IMR-90 (cell line): Measurements from ENCODE around the gene CCSER2. TPM values are rescaled to one million over a fixed set of nuclear protein-coding genes. Genes with fewer than 3 reads are reported as not detected.

Source experiments
- ATAC-seq: fragments of 200-7000 bp; cut with Tn5 transposase; 2 replicates; pipeline ENCODE4 v1.9.1; 2020; ENCODE audit warnings: low read depth, mild to moderate bottlenecking, moderate library complexity
- BruUV-seq: library from RNA; stranded (reverse); fragments of 400-500 nt; replicated peaks from 2 replicates; lab custom pipeline; 2021; lab: Mats Ljungman, UMichigan
- CTCF ChIA-PET: fragments of 300-600 bp; formaldehyde crosslinking; extraction: SDS; loops from one replicate; lab custom pipeline; 2021; ENCODE audit warnings: antibody characterized with exemption; lab: Yijun Ruan, JAX
- POLR2A ChIA-PET: fragments of 300-600 bp; sonication (Branson Sonifier 250); formaldehyde crosslinking; loops from one replicate; lab custom pipeline; 2022; ENCODE audit warnings: antibody characterized with exemption; ENCODE audit not compliant: unreplicated experiment; lab: Charles Lee
- DNase-seq: peaks from one replicate; pipeline ENCODE4 v3.0.0; 2013
- H2AFZ ChIP-seq: replicated peaks from 2 replicates; pipeline ENCODE3; 2013; ENCODE audit warnings: low read length, mild to moderate bottlenecking; ENCODE audit not compliant: poor library complexity
- H2AK5ac ChIP-seq: 2 replicates; pipeline ENCODE4 v1.6.1; 2013; ENCODE audit warnings: low read depth, low read length, inconsistent platforms
- H2AK9ac ChIP-seq: replicated peaks from 2 replicates; pipeline ENCODE3; 2013; ENCODE audit warnings: mild to moderate bottlenecking, low read depth, low read length, moderate library complexity; ENCODE audit not compliant: poor library complexity
- H2BK120ac ChIP-seq: 2 replicates; pipeline ENCODE4 v1.6.1; 2013; ENCODE audit warnings: low read depth, low read length, inconsistent platforms
- H2BK15ac ChIP-seq: 3 replicates; pipeline ENCODE4 v1.6.1; 2013; ENCODE audit warnings: low read depth, low read length, inconsistent platforms
- H2BK20ac ChIP-seq: 2 replicates; pipeline ENCODE4 v1.6.1; 2013; ENCODE audit warnings: low read depth, mild to moderate bottlenecking, inconsistent platforms, low read length, moderate library complexity
- H2BK5ac ChIP-seq: 2 replicates; pipeline ENCODE4 v1.6.1; 2013; ENCODE audit warnings: mild to moderate bottlenecking, low read depth, low read length, inconsistent platforms; ENCODE audit not compliant: poor library complexity, severe bottlenecking
- H3K14ac ChIP-seq: replicated peaks from 2 replicates; pipeline ENCODE4 v1.6.1; 2013; ENCODE audit warnings: low read depth, low read length, inconsistent platforms
- H3K18ac ChIP-seq: 2 replicates; pipeline ENCODE4 v1.6.1; 2013; ENCODE audit warnings: low read depth, low read length, control low read depth
- H3K23ac ChIP-seq: 2 replicates; pipeline ENCODE4 v1.6.1; 2013; ENCODE audit warnings: low read depth, low read length, inconsistent platforms
- H3K27ac ChIP-seq: 2 replicates; pipeline ENCODE4 v1.5.1; 2013; ENCODE audit warnings: mild to moderate bottlenecking, control low read depth, low read length; ENCODE audit not compliant: insufficient read depth
- H3K27me3 ChIP-seq: 2 replicates; pipeline ENCODE4 v1.6.1; 2013; ENCODE audit warnings: low read length; ENCODE audit not compliant: control insufficient read depth, insufficient read depth
- H3K36me3 ChIP-seq: 2 replicates; pipeline ENCODE4 v1.6.1; 2013; ENCODE audit warnings: low read length, mixed read lengths; ENCODE audit not compliant: control insufficient read depth, insufficient read depth
- H3K4ac ChIP-seq: 2 replicates; pipeline ENCODE4 v1.6.1; 2013; ENCODE audit warnings: low read depth, low read length, inconsistent platforms
- H3K4me1 ChIP-seq: 2 replicates; pipeline ENCODE4 v1.6.1; 2013; ENCODE audit warnings: low read length, mixed read lengths; ENCODE audit not compliant: control insufficient read depth, insufficient read depth
- H3K4me2 ChIP-seq: 2 replicates; pipeline ENCODE4 v1.6.1; 2013; ENCODE audit warnings: low read depth, mild to moderate bottlenecking, control low read depth, low read length, moderate library complexity
- H3K4me3 ChIP-seq: 2 replicates; pipeline ENCODE4 v1.5.1; 2013; ENCODE audit warnings: low read depth, mild to moderate bottlenecking, control low read depth, low read length, moderate library complexity; ENCODE audit not compliant: insufficient read depth
- H3K56ac ChIP-seq: 2 replicates; pipeline ENCODE4 v1.6.1; 2013; ENCODE audit warnings: low read length, inconsistent platforms; ENCODE audit not compliant: insufficient read depth; ENCODE audit errors: extremely low read depth
- H3K79me1 ChIP-seq, 2 experiments: 2 replicates each; pipeline ENCODE4 v1.6.1; 2013; ENCODE audit warnings: low read length in 2 of 2, inconsistent platforms in 1 of 2, low read depth in 1 of 2
- H3K9ac ChIP-seq: 2 replicates; pipeline ENCODE4 v1.6.1; 2013; ENCODE audit warnings: low read depth, low read length, control low read depth
- H3K9me1 ChIP-seq: 2 replicates; pipeline ENCODE4 v1.6.1; 2013; ENCODE audit warnings: low read length, inconsistent platforms; ENCODE audit not compliant: insufficient read depth
- H3K9me3 ChIP-seq: 2 replicates; pipeline ENCODE4 v1.6.1; 2013; ENCODE audit warnings: low read length; ENCODE audit not compliant: control insufficient read depth, insufficient read depth
- H4K20me1 ChIP-seq: 2 replicates; pipeline ENCODE4 v1.6.1; 2013; ENCODE audit warnings: low read length, inconsistent platforms; ENCODE audit not compliant: insufficient read depth
- H4K5ac ChIP-seq: 2 replicates; pipeline ENCODE4 v1.6.1; 2013; ENCODE audit warnings: mild to moderate bottlenecking, low read depth, low read length, control low read depth
- H4K8ac ChIP-seq, 2 experiments: 2 replicates each; pipeline ENCODE4 v1.6.1; 2013; ENCODE audit warnings: low read depth in 2 of 2, low read length in 2 of 2, control low read depth in 1 of 2, inconsistent platforms in 1 of 2
- H4K91ac ChIP-seq: 2 replicates; pipeline ENCODE4 v1.6.1; 2013; ENCODE audit warnings: low read depth, low read length, inconsistent platforms; ENCODE audit not compliant: insufficient read depth
- BHLHE40 ChIP-seq: fragments of 150-350 bp; IDR thresholded peaks from 2 replicates; pipeline ENCODE4 v1.6.1; 2016; ENCODE audit warnings: mild to moderate bottlenecking, low read depth, low read length
- RCOR1 ChIP-seq: IDR thresholded peaks from 2 replicates; pipeline ENCODE4 v1.6.1; 2012; ENCODE audit warnings: mild to moderate bottlenecking, low read length, improper control_type of control experiment; ENCODE audit not compliant: insufficient replicate concordance
- USF2 ChIP-seq: fragments of 150-350 bp; IDR thresholded peaks from 2 replicates; pipeline ENCODE4 v1.6.1; 2017; ENCODE audit warnings: mild to moderate bottlenecking, antibody characterized with exemption, low read length, low read depth
- WGBS, 2 experiments: methylation state at CpG; one replicate each; pipeline versions ENCODE4 v1.1.5 to v1.1.7; 2013; ENCODE audit warnings: missing lambda C conversion rate in 2 of 2; ENCODE audit not compliant: insufficient read length in 1 of 2; ENCODE audit errors: extremely low coverage in 2 of 2; 5-methylcytosine and 5-hydroxymethylcytosine counted together
- dilution Hi-C: fragments of 300-500 bp; cut with HindIII; formaldehyde crosslinking; loops from one replicate; pipeline ENCODE4 v1.14.3; 2018; ENCODE audit warnings: low sequenced_read_pairs; ENCODE audit not compliant: unreplicated experiment
- in situ Hi-C: fragments of 300-500 bp; cut with MboI; formaldehyde crosslinking; loops from 3 replicates; pipeline ENCODE4 v1.14.3; 2019; ENCODE audit warnings: low sequenced_read_pairs, inconsistent platforms, mixed read lengths
- intact Hi-C: fragments of 100-400 bp; cut with micrococcal nuclease; formaldehyde crosslinking; loops from 2 replicates; pipeline ENCODE4 v1.10.0; 2022
- polyA plus RNA-seq, 3 experiments: library from polyadenylated mRNA; depleted of rRNA; stranded (reverse); fragments of >200 nt; gene quantifications; 2 replicates each; pipeline ENCODE4 v1.2.3, GENCODE V29; 2012; ENCODE audit warnings: low replicate concordance in 1 of 3
- total RNA-seq: library from RNA; depleted of rRNA; stranded (reverse); fragments of >200 nt; gene quantifications from 2 replicates; pipeline ENCODE4 v1.2.3, GENCODE V29; 2012

CCSER2 gene
- total and polyA plus RNA-seq, 2 of the 4 experiments (the other 2 are of a cell fraction), result 20.4 to 31.7 TPM

GRCh38 chr10:84469470-84469869 is 141.1 kb downstream of the CCSER2 start:
- ChIA-PET POLR2A (no interaction called here), CTCF (interaction anchor here (0.6 kb wide), 1 partner anchor 50 kb away, joined by 3 read pairs; no protein-coding TSS in a partner anchor)
- Histone ChIP-seq H2BK120ac (no peak overlapping the region), H3K27ac (no peak overlapping the region), H3K4ac (no peak overlapping the region), H3K56ac (no peak overlapping the region), H3K14ac (no peak overlapping the region), H3K36me3 (peaks cover 2% of the 10 kb centered on the region; the same call in 1 of the 2 replicates), H2BK15ac (no peak overlapping the region), H2AFZ (no peak overlapping the region), H4K91ac (no peak overlapping the region), H2AK5ac (no peak overlapping the region), H3K79me1 (peaks cover 7 to 13% of the 10 kb centered on the region in 2 experiments; a peak in 3 of 4 replicates), H3K9ac (no peak overlapping the region), H4K20me1 (no peaks in the 10 kb centered on the region; the same call in 1 of the 2 replicates), H3K4me2 (no peak overlapping the region; the same call in 1 of the 2 replicates), H2BK20ac (no peak overlapping the region), H3K9me3 (no peaks in the 10 kb centered on the region), H3K9me1 (no peaks in the 10 kb centered on the region), H2AK9ac (no peak overlapping the region), H3K27me3 (no peaks in the 10 kb centered on the region), H3K23ac (no peak overlapping the region), H4K5ac (no peak overlapping the region), H3K4me1 (no peaks in the 10 kb centered on the region; the same call in 1 of the 2 replicates), H4K8ac (no peak overlapping the region), H2BK5ac (no peak overlapping the region), H3K4me3 (no peak overlapping the region), H3K18ac (no peak overlapping the region)
- ATAC-seq (peak; percentile 21; the same call in 1 of the 2 replicates), DNase-seq (no peak)
- TF ChIP-seq USF2 (no peak), BHLHE40 (no peak), RCOR1 (no peak)
- dilution Hi-C loops, result no loop called here
- BruUV-seq, result no TSS peak
- in situ Hi-C loops, result no loop called here
- no CpG with 5 or more reads among the region's 1 CpG for WGBS, 2 experiments
- intact Hi-C loops, result no loop called here
